Hippocampal formation (tissue), 2 donors: Measurements from ENCODE around the gene KANSL1L.
"Not testable (repeated sequence)": the region's sequence is repeated elsewhere in the genome, so short reads cannot be mapped to it uniquely, and the experiment has no call there.

Source experiments
- DNase-seq, 2 donors: peaks; one replicate each; lab custom pipeline; 2025; lab: John Stamatoyannopoulos, UW

KANSL1L gene, protein sequence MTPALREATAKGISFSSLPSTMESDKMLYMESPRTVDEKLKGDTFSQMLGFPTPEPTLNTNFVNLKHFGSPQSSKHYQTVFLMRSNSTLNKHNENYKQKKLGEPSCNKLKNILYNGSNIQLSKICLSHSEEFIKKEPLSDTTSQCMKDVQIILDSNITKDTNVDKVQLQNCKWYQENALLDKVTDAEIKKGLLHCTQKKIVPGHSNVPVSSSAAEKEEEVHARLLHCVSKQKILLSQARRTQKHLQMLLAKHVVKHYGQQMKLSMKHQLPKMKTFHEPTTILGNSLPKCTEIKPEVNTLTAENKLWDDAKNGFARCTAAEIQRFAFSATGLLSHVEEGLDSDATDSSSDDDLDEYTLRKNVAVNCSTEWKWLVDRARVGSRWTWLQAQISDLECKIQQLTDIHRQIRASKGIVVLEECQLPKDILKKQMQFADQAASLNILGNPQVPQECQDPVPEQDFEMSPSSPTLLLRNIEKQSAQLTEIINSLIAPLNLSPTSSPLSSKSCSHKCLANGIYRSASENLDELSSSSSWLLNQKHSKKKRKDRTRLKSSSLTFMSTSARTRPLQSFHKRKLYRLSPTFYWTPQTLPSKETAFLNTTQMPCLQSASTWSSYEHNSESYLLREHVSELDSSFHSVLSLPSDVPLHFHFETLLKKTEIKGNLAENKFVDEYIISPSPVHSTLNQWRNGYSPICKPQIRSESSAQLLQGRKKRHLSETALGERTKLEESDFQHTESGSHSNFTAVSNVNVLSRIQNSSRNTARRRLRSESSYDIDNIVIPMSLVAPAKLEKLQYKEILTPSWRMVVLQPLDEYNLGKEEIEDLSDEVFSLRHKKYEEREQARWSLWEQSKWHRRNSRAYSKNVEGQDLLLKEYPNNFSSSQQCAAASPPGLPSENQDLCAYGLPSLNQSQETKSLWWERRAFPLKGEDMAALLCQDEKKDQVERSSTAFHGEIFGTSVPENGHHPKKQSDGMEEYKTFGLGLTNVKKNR

DNA sequence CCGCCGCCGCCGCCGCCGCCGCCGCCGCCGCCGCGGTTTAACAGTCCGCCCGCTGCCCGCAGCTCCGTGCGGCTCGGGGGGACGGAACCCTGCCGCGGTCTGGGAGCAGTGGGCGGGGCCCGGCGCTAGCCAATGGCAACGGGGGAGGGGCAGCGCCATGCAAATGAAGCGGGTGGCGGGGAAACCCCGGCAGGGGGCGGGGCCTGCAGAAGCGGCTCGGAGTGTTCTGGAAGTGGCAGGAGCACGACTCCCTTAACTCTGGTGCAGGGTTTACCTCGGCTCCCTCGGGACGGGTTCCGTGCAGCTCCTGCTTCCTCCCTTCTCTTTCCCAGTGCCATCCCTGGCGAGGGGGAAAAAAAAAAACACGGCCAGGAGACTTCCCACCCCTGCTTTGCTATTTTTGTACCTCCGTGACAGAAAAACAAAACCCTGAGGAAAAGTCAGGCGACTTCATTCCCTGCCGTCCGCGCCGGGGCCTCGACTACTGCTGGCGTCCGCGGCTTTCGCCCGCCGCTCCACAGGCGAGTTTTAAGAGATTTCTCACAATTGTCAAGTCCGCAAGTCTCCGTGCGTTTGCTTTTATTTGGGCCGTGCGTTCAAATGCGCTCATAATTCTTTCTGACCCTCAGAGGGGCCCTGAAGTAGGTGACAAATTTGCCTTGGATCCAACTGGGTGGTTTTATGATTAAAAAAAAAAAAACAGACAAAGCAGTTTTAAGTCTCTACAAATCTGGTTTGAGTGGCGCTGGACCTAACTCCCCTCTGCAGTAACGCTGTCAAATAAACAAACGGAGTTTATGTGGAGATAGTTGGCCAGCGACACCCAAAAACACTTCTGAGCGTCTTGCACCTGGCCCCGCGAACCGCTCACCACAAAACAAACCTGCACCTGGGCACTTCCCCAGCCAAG lies at the start of gene KANSL1L:
Gene KANSL1L, minus strand, starts transcription at position 101 of the 910 bp plus-strand sequence. CDS start 16,827 bp downstream, outside the sequence.
- DNase-seq: peak; percentile 97 to 98

DNA sequence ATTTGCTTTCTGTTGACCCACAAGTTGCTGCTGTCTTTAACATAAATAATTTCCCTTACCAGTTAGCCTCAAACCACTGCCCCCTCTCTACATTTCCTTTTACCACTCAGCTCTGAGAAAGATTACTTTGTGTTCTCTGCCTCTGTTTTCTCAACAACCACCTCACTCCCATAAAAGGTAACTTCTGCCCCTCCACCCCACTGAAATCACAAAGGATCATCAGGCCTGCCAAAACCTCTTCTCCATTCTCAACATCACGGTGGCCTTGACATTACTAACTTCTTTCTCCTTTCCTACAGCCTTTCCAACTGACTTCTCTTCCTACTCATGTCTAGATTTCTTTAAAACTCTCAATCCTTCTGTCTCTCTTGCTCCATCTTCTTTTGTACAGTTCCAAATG lies 43.9 kb upstream of the KANSL1L start:
- DNase-seq: no peak

- DNase-seq: no peak
These were observed 39.0 kb upstream of the KANSL1L start for GRCh38 chr2:210210185-210210584.

GRCh38 chr2:210207929-210208328 lies 36.7 kb upstream of the KANSL1L start:
- no peak for DNase-seq

- DNase-seq: no peak
These were observed 32.3 kb upstream of the KANSL1L start for GRCh38 chr2:210203558-210203957.

DNA sequence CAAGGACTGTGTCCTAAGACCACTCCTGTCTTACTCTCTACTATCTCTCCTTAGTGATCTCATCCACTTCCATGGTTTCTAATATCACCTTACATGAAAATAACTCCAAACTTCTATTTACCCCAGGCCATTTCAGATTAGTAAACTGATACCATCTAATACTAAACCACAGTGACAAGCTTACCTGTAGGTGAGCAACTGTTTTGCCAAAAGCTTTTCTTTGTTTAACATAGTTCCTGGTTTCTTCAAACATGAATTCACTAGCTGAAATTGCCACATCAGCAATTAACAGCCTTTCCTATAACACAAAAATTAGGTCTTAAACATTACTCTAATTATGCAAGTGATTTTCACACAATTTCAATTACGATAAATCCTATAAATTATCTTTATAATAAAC lies 31.9 kb upstream of the KANSL1L start:
- no peak for DNase-seq

- no peak for DNase-seq
These were observed 28.6 kb upstream of the KANSL1L start for GRCh38 chr2:210199854-210200253.

GRCh38 chr2:210199186-210199765 lies 28.1 kb upstream of the KANSL1L start:
- peak in 1 of 2 donors; percentile 35 for DNase-seq

DNA sequence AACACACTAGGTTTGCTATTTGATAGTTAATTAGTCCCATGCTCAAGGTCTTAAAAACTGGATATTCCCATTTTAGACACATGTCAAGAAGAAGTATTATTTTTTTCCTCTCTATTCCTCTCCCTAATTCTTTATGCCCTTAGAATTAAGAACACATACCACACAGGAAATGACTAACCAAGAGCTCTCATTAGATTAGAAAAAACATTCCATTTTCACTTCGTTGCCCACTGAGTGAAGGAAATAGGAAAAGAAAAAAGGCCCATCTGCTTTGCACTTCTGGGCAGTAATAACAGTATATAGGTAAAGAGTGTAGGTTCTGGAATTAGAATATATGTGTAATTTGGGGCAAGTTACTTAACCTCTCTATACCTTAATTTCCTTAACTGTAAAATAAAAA lies 27.1 kb upstream of the KANSL1L start:
- no peak for DNase-seq

DNA sequence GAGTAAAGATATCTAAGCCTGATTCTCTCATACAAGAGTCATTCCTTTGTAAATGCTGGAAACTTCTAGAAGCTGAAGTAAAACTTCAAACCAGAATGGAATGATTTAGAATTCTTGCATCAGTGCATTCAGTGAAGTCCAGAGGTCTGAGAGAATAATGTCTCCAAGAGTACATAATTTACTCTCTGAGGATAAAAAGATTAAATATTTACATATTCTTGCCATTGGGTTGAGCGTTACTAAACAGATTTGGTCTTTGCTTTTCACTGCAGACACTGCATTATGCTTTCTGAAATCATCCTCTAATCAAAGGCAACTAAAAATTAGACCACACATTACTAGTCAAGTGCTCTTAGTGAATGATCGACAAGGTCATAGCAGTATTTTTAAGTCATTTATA lies 26.5 kb upstream of the KANSL1L start:
- no peak for DNase-seq

- DNase-seq: peak in 1 of 2 donors; percentile 66
These were observed 24.1 kb upstream of the KANSL1L start for GRCh38 chr2:210195101-210195852.

- no peak for DNase-seq
These were observed 19.1 kb upstream of the KANSL1L start for GRCh38 chr2:210190345-210190744.

DNA sequence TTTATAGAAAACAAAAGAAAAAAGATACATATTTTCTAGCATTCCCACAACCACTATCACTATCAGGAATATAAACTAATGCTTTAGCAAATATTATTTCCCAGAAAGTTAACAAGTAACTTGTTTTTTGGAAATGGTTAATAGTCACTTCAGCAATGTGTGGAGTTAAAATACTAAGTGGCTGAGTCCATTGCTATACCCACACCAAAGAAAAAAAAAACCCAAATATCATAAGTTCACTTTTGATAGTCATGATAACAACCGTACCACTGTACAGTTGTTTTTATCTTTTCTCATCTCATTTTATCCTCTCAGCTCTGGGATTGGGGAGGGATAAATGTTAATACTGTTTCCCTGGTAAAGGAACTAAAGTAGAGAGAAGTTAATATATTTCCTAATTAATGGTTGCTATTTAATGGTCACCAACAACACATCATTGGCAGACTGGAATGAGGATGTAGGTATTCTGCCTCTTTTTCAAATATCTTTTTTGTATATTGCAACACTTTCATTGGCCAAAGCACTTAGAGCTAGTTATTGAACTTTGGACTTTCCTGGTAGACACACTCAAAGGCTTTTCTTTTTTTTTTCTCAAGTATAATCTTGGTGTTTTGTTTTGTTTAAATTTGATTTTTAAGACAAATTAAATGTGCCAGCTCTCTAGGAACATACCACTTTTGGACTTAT lies 18.4 kb upstream of the KANSL1L start:
- DNase-seq: no peak

DNA sequence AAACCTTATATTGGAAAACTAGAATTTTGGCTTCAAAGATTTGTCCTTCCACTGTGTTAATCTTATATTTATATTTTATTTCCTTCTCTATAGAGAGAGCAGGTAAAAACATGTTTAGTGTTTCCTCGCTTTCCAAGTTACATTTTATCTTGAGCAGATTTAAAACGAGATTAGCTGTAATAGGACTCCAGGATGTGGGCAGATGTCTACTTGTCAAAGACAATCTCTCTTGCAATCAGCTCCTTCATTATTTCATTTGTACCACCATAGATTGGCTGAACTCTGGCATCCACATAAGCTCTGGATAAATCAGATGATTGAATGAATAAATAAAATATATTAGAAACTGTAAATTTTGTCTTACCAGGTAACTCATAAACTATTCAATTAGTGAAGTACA lies 17.5 kb upstream of the KANSL1L start:
- DNase-seq: no peak

DNA sequence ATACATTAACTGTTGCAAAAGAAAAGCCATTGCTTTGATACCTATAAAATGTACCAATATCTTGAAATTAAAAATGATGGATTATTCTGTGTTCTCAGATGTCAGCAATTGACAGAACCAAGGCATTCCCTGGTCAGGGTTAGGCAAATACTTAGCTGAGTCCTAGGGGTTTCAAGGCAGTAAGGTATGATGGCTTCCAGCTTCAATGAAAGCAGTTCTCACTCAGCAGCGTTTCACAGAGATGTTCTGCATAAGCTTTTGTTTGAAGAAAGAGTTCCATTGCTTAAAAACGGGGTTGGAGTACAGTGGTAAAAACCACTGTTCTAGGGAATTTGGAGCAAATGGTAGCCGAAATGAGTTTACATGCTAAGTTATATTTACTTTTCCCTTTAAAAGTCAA lies 17.0 kb upstream of the KANSL1L start:
- no peak for DNase-seq

DNA sequence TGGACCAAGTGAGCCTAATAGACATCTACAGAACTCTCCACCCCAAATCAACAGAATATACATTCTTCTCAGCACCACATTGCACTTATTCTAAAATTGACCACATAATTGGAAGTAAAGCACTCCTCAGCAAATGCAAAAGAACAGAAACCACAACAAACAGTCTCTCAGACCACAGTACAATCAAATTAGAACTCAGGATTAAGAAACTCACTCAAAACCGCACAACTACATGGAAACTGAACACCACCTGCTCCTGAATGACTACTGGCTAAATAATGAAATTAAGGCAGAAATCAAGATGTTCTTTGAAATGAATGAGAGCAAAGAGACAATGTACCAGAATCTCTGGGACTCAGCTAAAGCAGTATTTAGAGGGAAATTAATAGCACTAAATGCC lies 12.7 kb upstream of the KANSL1L start:
- not testable (repeated sequence) for DNase-seq

DNA sequence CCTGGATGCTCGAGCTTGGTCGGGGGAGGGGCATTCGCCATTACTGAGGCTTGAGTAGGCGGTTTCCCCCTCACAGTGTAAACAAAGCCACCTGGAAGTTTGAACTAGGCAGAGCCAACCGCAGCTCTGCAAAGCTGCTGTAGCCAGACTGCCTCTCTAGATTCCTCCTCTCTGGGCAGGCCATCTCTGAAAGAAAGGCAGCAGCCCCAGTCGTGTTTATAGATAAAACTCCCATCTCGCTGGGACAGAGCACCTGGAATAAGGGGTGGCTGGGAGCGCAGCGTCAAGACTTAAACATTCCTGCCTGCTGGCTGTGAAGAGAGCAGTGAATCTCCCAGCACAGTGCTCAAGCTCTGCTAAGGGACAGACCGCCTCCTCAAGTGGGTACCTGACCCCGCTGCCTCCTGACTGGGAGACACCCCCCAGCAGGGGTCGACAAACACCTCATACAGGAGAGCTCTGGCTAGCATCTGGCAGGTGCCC lies 10.4 kb upstream of the KANSL1L start:
- DNase-seq: not testable (repeated sequence)

DNA sequence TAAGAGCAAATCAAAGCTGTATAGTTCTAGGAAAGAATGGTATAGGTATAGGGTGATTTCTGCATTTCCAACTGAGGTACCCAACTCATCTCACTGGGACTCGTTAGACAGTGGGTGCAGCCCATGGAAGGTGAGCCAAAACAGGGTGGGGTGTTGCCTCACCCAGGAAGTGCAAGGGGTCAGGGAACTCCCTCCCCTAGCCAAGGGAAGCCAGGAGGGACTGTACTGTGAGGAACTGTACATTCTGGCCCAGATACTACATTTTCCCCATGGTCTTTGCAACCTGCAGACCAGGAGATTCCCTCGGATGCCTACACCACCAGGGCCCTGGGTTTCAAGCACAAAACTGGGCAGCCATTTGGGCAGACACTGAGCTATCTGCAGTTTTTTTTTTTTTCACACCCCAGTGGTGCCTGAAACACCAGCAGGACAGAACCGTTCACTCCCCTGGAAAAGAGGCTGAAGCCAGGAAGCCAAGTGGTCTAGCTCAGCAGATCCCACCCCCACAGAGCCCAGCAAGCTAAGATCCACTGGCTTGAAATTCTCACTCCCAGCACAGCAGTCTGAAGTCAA lies 9.9 kb upstream of the KANSL1L start:
- DNase-seq: not testable (repeated sequence)

- no peak for DNase-seq
These were observed 9.3 kb upstream of the KANSL1L start for GRCh38 chr2:210180477-210180876.
